ENCODE data around the gene LAMA5.

DNA sequence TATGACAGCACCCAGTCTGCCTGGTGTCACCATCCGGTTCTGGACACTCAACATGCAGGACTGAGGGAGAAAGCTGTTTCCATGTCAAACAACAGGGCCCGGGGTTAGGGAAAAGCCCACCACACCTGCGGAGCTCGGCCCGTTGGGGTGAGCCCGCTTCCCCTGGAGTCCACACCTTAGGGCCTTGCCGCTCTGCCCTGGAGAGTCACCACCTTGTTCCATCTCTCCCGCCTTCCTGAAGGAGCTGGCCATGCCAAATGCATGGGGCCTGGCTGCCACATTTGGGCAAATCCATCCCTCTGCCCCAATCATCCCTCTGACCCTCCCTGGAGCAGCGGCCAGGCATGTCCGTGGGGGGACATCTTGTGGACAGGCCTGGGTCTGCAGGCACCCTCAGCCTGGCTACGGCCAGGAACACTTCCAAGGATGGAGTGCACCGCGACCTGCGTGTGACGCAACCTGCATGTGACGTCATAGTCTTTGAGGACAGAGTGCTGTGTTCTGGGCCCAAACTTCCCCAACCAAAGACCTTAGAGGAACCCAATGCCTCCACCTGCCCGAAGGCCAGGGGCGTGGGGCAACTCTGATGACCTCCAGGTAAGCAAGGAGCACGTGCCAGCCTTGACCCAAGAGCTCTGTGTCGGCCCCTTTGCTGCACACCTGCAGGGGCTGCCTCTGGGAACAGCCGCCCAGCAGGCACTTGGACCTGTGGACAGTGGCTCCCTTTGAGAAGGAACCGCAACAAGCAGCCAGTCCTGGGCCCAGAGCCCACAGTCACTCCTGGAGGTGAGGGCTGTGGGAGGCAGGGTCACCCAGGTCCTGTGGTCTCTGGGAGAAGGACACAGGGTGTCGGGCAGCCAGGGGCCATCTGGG is 38.2 kb upstream of the LAMA5 start:
- TF ChIP-seq POLR2AphosphoS5 (IDR thresholded peaks at IDR 0.05; ENCODE audit: low read depth, low read length) (no peak), TAF1 (IDR thresholded peaks at IDR 0.05; ENCODE audit: borderline replicate concordance, insufficient read depth, low read length) (no peak), SIN3A (IDR thresholded peaks at IDR 0.05; ENCODE audit: borderline replicate concordance, insufficient read depth, low read length) (no peak)
- TF ChIP-seq, protein P1, sequence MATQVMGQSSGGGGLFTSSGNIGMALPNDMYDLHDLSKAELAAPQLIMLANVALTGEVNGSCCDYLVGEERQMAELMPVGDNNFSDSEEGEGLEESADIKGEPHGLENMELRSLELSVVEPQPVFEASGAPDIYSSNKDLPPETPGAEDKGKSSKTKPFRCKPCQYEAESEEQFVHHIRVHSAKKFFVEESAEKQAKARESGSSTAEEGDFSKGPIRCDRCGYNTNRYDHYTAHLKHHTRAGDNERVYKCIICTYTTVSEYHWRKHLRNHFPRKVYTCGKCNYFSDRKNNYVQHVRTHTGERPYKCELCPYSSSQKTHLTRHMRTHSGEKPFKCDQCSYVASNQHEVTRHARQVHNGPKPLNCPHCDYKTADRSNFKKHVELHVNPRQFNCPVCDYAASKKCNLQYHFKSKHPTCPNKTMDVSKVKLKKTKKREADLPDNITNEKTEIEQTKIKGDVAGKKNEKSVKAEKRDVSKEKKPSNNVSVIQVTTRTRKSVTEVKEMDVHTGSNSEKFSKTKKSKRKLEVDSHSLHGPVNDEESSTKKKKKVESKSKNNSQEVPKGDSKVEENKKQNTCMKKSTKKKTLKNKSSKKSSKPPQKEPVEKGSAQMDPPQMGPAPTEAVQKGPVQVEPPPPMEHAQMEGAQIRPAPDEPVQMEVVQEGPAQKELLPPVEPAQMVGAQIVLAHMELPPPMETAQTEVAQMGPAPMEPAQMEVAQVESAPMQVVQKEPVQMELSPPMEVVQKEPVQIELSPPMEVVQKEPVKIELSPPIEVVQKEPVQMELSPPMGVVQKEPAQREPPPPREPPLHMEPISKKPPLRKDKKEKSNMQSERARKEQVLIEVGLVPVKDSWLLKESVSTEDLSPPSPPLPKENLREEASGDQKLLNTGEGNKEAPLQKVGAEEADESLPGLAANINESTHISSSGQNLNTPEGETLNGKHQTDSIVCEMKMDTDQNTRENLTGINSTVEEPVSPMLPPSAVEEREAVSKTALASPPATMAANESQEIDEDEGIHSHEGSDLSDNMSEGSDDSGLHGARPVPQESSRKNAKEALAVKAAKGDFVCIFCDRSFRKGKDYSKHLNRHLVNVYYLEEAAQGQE (IDR thresholded peaks at IDR 0.05; ENCODE audit: insufficient read depth in 1 of 2, low read depth in 2 of 2, low read length in 2 of 2): no peak

All from PFSK-1 (cell line).